GM21528 (cell line): ENCODE measurements around the gene GLUD1.
"Not testable (repeated sequence)": the region's sequence is repeated elsewhere in the genome, so short reads cannot be mapped to it uniquely, and the experiment has no call there.

ENCODE experiments used
- ATAC-seq: cut with Tn5 transposase; IDR thresholded peaks from one replicate; pipeline ENCODE4 v1.9.1; 2021; ENCODE audit warnings: mild to moderate bottlenecking, moderate library complexity; ENCODE audit not compliant: unreplicated experiment, low FRiP score

The GLUD1 gene

GRCh38 chr10:87092376-87092860, 2.2 kb downstream of the GLUD1 start:
- no peak for ATAC-seq

DNA sequence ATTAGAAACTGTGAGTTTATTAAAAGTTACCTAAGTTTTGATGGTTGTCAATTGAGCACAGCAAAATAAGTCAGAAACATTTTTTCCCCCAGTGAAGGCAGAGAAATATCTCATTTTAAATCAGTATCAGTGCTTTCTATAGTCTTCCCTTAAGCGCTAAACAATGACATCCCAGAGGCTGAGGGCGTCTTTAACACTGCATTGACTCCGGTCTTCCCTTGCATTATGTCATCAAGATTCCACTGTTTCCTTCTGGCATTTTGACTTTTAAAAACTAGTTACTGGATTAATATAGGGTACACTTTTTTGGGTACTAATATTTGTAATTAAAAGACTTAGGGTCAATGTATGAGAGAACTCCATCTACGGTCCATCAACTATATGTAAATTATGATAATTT, 3.9 kb downstream of the GLUD1 start:
- ATAC-seq = no peak

DNA sequence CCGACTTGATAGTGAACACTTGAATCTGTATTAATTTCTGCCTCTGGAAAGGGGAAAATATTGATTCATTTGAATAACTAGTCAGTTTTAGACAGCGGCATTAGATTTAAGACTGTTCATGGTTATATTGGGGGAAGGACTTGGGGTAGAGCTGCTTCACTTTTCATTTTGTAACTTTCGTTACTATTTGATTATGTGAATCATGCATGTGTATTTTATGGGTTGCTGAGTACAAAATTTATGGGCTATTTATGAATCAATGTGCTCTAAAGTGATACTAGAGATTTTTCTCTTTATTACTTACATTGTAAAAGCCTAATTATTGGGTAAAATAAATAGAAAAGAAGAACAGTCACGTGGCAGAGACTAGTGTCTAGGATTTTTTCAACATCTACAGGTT, 4.9 kb downstream of the GLUD1 start:
- no peak for ATAC-seq

DNA sequence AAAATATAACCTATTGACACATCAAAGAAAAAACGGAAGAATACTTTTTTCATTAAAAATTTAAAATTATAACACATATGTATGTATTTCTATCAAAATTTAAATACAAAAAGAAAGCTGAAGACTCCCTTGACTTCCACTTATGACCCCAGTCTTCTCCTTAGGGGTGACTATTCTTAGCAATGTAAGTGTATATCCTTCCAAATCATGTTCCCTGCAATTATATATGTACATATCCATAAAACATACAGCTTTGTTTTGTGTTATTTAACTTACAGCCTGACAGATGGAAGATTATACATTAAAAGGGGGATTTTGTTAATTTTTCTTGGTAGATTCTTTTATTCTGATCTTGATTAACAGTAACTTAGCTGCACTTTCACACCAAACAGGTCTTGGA, 9.1 kb downstream of the GLUD1 start:
- ATAC-seq = no peak

GRCh38 chr10:87084291-87084782, 10.3 kb downstream of the GLUD1 start:
- ATAC-seq = not testable (repeated sequence)

DNA sequence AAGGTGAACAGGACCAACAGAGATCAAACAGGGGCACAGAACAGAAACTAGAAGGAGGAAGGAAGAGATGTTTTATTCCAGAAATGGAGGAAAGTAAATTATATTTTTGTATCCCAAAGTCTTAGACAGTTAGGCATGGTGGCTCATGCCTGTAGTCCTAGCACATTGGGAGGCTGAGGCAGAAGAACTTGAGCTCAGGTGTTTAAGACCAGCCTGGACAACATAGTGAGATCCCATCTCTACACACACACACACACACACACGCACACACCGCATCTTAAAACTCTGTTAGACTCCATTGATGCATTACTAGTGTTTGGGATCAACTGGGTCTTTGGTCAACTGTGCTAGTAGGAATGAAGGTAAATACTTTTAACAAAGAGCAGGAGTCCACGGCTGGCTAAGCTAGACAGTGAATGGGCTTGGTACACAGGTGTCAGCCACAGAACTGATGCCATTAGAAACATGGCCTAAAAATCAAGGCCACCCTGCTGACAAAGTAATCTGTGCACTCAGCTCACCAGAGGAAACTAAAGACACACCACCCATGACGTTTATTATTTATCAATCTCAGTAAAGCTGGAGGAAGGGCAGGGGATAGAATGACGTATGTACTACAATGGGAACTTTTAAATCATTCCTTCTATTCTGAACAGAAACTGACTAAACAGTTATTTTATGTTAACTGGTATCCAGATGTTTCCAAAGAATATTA, 10.9 kb downstream of the GLUD1 start:
- not testable (repeated sequence) for ATAC-seq

GRCh38 chr10:87082219-87082618, 12.4 kb downstream of the GLUD1 start:
- not testable (repeated sequence) for ATAC-seq

DNA sequence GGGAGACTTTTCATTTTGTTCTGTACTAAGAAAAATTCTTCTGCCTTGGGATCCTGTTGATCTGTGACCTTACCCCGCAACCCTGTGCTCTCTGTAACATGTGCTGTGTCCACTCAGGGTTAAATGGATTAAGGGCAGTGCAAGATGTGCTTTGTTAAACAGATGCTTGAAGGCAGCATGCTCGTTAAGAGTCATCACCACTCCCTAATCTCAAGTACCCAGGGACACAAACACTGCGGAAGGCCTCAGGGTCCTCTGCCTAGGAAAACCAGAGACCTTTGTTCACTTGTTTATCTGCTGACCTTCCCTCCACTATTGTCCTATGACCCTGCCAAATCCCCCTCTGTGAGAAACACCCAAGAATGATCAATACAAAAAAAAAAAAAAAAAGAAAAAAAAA, 13.1 kb downstream of the GLUD1 start:
- not testable (repeated sequence) for ATAC-seq

GRCh38 chr10:87080621-87081020, 14.0 kb downstream of the GLUD1 start:
- not testable (repeated sequence) for ATAC-seq

- no peak for ATAC-seq
These were observed 15.4 kb downstream of the GLUD1 start for GRCh38 chr10:87079106-87079836.

GRCh38 chr10:87076421-87076820, 18.2 kb downstream of the GLUD1 start:
- ATAC-seq = not testable (repeated sequence)

DNA sequence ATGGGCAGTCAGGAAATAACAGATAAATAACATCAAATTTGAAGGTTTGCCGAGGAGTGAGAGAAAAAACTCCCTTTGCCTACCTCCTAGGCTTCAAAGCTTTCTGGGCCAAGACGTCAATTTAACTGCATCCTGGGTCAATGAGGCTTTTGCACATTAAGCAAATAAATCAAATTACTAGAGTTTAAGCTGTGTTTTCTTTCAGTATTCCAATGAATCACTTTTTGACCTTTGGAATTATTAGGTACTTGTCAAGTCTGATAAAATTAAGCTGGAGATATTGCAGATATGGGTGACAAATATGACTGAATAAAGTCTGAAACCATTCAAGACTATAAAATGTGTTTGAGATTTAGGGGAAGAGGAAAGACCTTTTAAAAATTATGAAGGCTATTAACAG, 22.2 kb downstream of the GLUD1 start:
- ATAC-seq = no peak

GRCh38 chr10:87068281-87068680, 26.4 kb downstream of the GLUD1 start:
- no peak for ATAC-seq

- no peak for ATAC-seq
These were observed 27.8 kb downstream of the GLUD1 start for GRCh38 chr10:87066865-87067264.

- ATAC-seq = no peak
These were observed 28.5 kb downstream of the GLUD1 start for GRCh38 chr10:87066178-87066577.

GRCh38 chr10:87064651-87065050, 30.0 kb downstream of the GLUD1 start:
- ATAC-seq = no peak

GRCh38 chr10:87060280-87060928, 34.2 kb downstream of the GLUD1 start:
- no peak for ATAC-seq

GRCh38 chr10:87059401-87059800, 35.2 kb downstream of the GLUD1 start:
- no peak for ATAC-seq

DNA sequence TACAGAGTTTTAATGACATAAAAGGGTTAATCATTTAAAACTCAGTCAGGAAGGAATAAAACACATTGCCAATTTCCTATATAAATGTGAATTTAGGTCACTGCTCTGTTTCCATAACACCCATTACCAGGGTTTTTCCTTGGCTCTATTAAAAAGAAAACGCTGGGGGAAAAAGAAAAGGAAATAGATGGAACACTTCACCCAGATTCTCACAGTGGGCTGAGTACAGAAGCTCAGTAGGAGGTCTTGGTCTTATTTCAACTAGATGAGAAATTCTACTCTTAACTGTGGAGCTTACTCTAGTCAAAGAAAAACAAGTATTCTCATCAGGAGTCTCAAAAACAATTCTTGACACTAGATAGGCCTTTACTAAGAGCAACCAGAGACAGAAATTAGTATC, 36.5 kb downstream of the GLUD1 start:
- no peak for ATAC-seq

DNA sequence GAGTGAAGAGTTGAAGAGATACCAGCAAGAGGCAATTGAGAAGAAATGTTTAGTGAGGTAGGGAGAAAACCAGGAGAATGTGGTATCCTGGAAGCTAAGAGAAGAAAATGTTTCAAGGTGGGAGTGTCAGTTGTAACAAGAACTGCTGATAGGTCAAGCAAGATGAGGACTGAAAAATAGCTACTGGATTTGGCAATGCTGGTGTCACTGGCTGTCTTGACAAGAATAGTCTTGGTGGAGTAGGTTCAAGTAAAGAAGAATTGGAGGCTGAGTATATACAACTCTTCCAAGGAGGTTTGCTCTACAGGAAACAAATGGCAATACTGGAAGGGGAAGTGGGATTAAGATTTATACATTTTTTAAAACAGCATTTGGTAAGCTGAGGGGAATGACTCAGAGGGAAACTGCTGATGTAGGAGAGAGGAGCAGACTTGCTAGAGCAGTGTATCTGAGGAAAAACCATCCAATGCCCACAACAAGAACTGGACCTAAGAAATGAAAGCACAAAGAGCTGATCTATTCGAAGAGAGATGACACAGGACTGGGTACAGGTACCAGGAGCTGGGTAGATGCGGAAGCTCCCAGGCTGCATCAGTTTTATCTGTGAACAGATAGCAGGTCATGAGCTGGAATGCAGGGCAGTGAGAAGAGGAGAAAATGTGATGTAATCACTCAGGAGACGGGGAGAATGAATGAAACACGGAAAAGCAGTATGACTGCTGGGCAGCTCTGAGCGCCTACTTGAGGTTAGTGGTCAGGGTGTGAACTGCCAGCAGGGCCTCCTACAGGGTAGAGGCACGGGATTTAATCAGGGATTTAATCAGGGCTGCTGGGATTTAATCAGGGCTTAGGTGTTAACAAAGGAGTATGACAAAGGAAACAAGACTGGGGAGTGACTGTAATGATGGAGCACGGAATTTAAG, 40.0 kb downstream of the GLUD1 start:
- ATAC-seq = no peak
